Peyer's patch (tissue), 4 donors: Measurements from ENCODE around the gene SNRPD3.

Experiments
- POLR2A ChIP-seq, 2 donors: fragments of 450-650 bp; IDR thresholded peaks; one replicate each; pipeline ENCODE4 v1.5.1; 2017; ENCODE audit warnings: antibody characterized with exemption in 2 of 2, mild to moderate bottlenecking in 2 of 2, moderate library complexity in 2 of 2
- TF ChIP-seq, protein P1 (sequence below), 6 experiments: fragments of 450-650 bp in 4 of 6; fragments of 200-600 bp in 2 of 6; sonication (generic) in 1 of 6; IDR thresholded peaks; one replicate each; pipeline ENCODE4 v1.5.1; 2017 to 2019; ENCODE audit warnings: antibody characterized with exemption in 6 of 6, mild to moderate bottlenecking in 3 of 6, moderate library complexity in 1 of 6

GRCh38 chr22:24553597-24554312 is 2.0 kb upstream of the SNRPD3 start:
- TF ChIP-seq, protein P1, sequence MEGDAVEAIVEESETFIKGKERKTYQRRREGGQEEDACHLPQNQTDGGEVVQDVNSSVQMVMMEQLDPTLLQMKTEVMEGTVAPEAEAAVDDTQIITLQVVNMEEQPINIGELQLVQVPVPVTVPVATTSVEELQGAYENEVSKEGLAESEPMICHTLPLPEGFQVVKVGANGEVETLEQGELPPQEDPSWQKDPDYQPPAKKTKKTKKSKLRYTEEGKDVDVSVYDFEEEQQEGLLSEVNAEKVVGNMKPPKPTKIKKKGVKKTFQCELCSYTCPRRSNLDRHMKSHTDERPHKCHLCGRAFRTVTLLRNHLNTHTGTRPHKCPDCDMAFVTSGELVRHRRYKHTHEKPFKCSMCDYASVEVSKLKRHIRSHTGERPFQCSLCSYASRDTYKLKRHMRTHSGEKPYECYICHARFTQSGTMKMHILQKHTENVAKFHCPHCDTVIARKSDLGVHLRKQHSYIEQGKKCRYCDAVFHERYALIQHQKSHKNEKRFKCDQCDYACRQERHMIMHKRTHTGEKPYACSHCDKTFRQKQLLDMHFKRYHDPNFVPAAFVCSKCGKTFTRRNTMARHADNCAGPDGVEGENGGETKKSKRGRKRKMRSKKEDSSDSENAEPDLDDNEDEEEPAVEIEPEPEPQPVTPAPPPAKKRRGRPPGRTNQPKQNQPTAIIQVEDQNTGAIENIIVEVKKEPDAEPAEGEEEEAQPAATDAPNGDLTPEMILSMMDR (IDR thresholded peaks at IDR 0.05), result no peak
- peak; percentile 60 to 63 for TF ChIP-seq POLR2A (IDR thresholded peaks at IDR 0.05)
